Endothelial cell of umbilical vein (primary cell): ENCODE data around the gene ETV1. TPM values are rescaled to one million over a fixed set of nuclear protein-coding genes. Genes with fewer than 3 reads are reported as not detected.

ENCODE experiments used
- BruUV-seq: library from RNA; stranded (reverse); fragments of 400-500 nt; replicated peaks from 2 replicates; lab custom pipeline; 2021; lab: Mats Ljungman, UMichigan
- CTCF ChIA-PET: fragments of 300-600, 350-600 bp; sonication (Branson Sonifier 250); formaldehyde crosslinking; loops from one replicate; lab custom pipeline; 2021; ENCODE audit warnings: antibody characterized with exemption, inconsistent platforms; lab: Charles Lee
- POLR2A ChIA-PET: fragments of 300-600, 350-600 bp; sonication (Branson Sonifier 250); formaldehyde crosslinking; loops from one replicate; lab custom pipeline; 2021; ENCODE audit warnings: antibody characterized with exemption, inconsistent platforms; lab: Charles Lee
- DNase-seq: peaks from one replicate; pipeline ENCODE4 v3.0.0-alpha.2; 2011; ENCODE audit warnings: low read depth, low spot score
- FAIRE-seq: peaks from 2 replicates; lab custom pipeline; 2011; peaks lifted over from hg19 to GRCh38; lab: Jason Lieb, UNC
- H2AFZ ChIP-seq: 2 replicates; pipeline ENCODE4 v1.6.0; 2012; ENCODE audit warnings: low read depth, low read length, control low read depth, inconsistent platforms
- H3K27ac ChIP-seq: 2 replicates; pipeline ENCODE4 v1.5.1; 2011; ENCODE audit warnings: low read depth, mild to moderate bottlenecking, control low read depth, low read length, moderate library complexity; ENCODE audit not compliant: insufficient read depth
- H3K27me3 ChIP-seq, 2 experiments: 2 replicates each; pipeline versions ENCODE4 v1.6.0 to v1.6.1; 2011; ENCODE audit warnings: low read length in 2 of 2, mixed read lengths in 1 of 2; ENCODE audit not compliant: control insufficient read depth in 2 of 2, insufficient read depth in 2 of 2
- H3K36me3 ChIP-seq, 2 experiments: 2 replicates in 1 of 2; 3 replicates in 1 of 2; pipeline ENCODE4 v1.5.1; 2011; ENCODE audit warnings: low read length in 2 of 2, mild to moderate bottlenecking in 1 of 2, moderate library complexity in 1 of 2; ENCODE audit not compliant: control insufficient read depth in 2 of 2, insufficient read depth in 2 of 2; ENCODE audit errors: extremely low read depth in 1 of 2
- H3K4me1 ChIP-seq: 3 replicates; pipeline ENCODE4 v1.5.1; 2011; ENCODE audit warnings: mild to moderate bottlenecking, low read length; ENCODE audit not compliant: control insufficient read depth, insufficient read depth; ENCODE audit errors: extremely low read depth
- H3K4me2 ChIP-seq: 2 replicates; pipeline ENCODE4 v1.6.1; 2011; ENCODE audit warnings: low read length, control low read depth, mixed read lengths; ENCODE audit not compliant: insufficient read depth
- H3K4me3 ChIP-seq, 3 experiments: fragments of 200-600 bp in 1 of 3; sonication (generic), shearing (Covaris generic) in 1 of 3; replicated peaks in 1 of 3; 2 replicates each; pipeline ENCODE4 v1.5.1; 2011 to 2016; ENCODE audit warnings: control low read depth in 3 of 3, low read length in 3 of 3, mild to moderate bottlenecking in 2 of 3, inconsistent platforms in 1 of 3, low read depth in 1 of 3, moderate library complexity in 1 of 3; ENCODE audit not compliant: insufficient read depth in 1 of 3
- H3K79me2 ChIP-seq: 2 replicates; pipeline ENCODE4 v1.6.0; 2012; ENCODE audit warnings: low read length, inconsistent platforms; ENCODE audit not compliant: control insufficient read depth, insufficient read depth
- H3K9ac ChIP-seq: replicated peaks from 2 replicates; pipeline ENCODE3; 2011; ENCODE audit warnings: low read length, control low read depth; ENCODE audit not compliant: insufficient read depth; ENCODE audit errors: extremely low read depth
- H3K9me1 ChIP-seq: replicated peaks from 3 replicates; pipeline ENCODE4 v1.6.0; 2011; ENCODE audit warnings: mild to moderate bottlenecking, low read length; ENCODE audit not compliant: control insufficient read depth, insufficient read depth; ENCODE audit errors: extremely low read depth
- H3K9me3 ChIP-seq: replicated peaks from 2 replicates; pipeline ENCODE4 v1.5.1; 2012; ENCODE audit warnings: low read length, inconsistent platforms; ENCODE audit not compliant: control insufficient read depth, insufficient read depth
- H4K20me1 ChIP-seq: replicated peaks from 2 replicates; pipeline ENCODE3; 2011; ENCODE audit warnings: mild to moderate bottlenecking, low read length; ENCODE audit not compliant: control insufficient read depth, insufficient read depth; ENCODE audit errors: extremely low read depth
- EZH2 ChIP-seq: IDR thresholded peaks from 2 replicates; pipeline ENCODE4 v1.6.1; 2012; ENCODE audit warnings: borderline replicate concordance, low read depth, mild to moderate bottlenecking, moderate library complexity, low read length, inconsistent platforms; ENCODE audit not compliant: severe bottlenecking
- FOS ChIP-seq: IDR thresholded peaks from 2 replicates; pipeline ENCODE4 v1.6.1; 2011; ENCODE audit warnings: mild to moderate bottlenecking, low read length, moderate library complexity, borderline replicate concordance; ENCODE audit not compliant: insufficient read depth
- GATA2 ChIP-seq: IDR thresholded peaks from 2 replicates; pipeline ENCODE4 v1.7.0; 2011; ENCODE audit warnings: low read depth, mild to moderate bottlenecking, moderate library complexity, mixed read lengths, low read length; ENCODE audit not compliant: insufficient read length, insufficient read depth
- JUN ChIP-seq: IDR thresholded peaks from 2 replicates; pipeline ENCODE4 v1.6.1; 2011; ENCODE audit warnings: borderline replicate concordance, low read depth; ENCODE audit not compliant: insufficient read length, insufficient read depth
- MYC ChIP-seq: IDR thresholded peaks from one replicate; pipeline ENCODE4 v1.6.1; 2011; ENCODE audit warnings: mild to moderate bottlenecking, low read depth, low read length
- POLR2A ChIP-seq: IDR thresholded peaks from 2 replicates; pipeline ENCODE4 v1.6.1; 2012; ENCODE audit warnings: low read depth, mild to moderate bottlenecking, control low read depth, low read length
- POLR2AphosphoS5 ChIP-seq: IDR thresholded peaks from 2 replicates; pipeline ENCODE4 v1.6.1; 2012; ENCODE audit warnings: low read depth, mild to moderate bottlenecking, control low read depth, low read length, moderate library complexity; ENCODE audit not compliant: insufficient read depth
- dilution Hi-C: fragments of 300-500 bp; cut with MboI; formaldehyde crosslinking; loops from one replicate; pipeline ENCODE4 v1.15.0; 2019; ENCODE audit warnings: low sequenced_read_pairs; ENCODE audit not compliant: extremely low pct_ligation_motif_present
- intact Hi-C: fragments of 100-400 bp; cut with micrococcal nuclease; formaldehyde crosslinking; loops from one replicate; pipeline ENCODE4 v1.10.0; 2022
- polyA plus RNA-seq, 4 experiments: library from polyadenylated mRNA; depleted of rRNA in 3 of 4; stranded (reverse) in 3 of 4; unstranded in 1 of 4; fragments of >200 nt; gene quantifications; 2 replicates each; pipeline versions ENCODE4 v1.2.1 to v1.2.3, GENCODE V29; 2011 to 2012; ENCODE audit warnings: missing spikeins in 1 of 4
- total RNA-seq: library from RNA; stranded (reverse); gene quantifications from 2 replicates; pipeline ENCODE4 v1.2.3, GENCODE V29; 2021
- TF ChIP-seq, protein P1 (sequence below): IDR thresholded peaks from 2 replicates; pipeline ENCODE4 v1.6.1; 2011; ENCODE audit not compliant: insufficient read depth, insufficient read length
- TF ChIP-seq, protein P2 (sequence below), 2 donors: IDR thresholded peaks; 1 replicate in 1 of 2; 2 replicates in 1 of 2; pipeline ENCODE4 v1.5.1; 2011; ENCODE audit warnings: low read length in 2 of 2, mild to moderate bottlenecking in 2 of 2, moderate library complexity in 2 of 2, control low read depth in 1 of 2, inconsistent platforms in 1 of 2, low read depth in 1 of 2; ENCODE audit not compliant: insufficient read depth in 1 of 2; ENCODE audit errors: extremely low read depth in 1 of 2

ETV1 gene
- total and polyA plus RNA-seq, 2 donors (not counting 3 experiments of a cell fraction or from before 2014, with no cell fraction given) = 8.4 to 16.6 TPM

DNA sequence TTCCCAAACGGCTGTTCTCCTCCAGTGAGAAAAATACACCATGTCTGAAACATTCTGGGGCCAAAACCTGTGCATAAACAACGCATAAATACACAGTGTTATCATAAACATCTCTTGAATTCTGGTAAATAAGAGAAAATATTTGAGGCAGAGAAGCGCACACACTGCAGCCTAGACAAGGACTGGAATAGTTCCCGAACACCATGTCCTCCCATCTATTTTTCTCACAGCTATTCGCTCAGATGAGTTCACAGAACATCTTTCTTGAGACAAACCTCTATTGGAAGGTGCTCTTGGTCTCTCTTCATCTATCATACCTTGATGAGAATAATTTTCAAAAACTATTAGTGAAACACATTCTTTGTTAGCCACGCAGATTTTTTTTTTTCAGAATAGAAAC lies 24.4 kb downstream of the ETV1 start:
- intact Hi-C loops = no loop called here

More for the DNA sequence above, 24.4 kb downstream of the ETV1 start:
- Histone ChIP-seq H3K9me3 (no peaks in the 10 kb centered on the region), H3K4me3 (no peak overlapping the region), H3K9ac (no peak overlapping the region), H3K4me1 (no peaks in the 10 kb centered on the region), H3K27me3 (no peaks in the 10 kb centered on the region), H3K27ac (no peak overlapping the region), H4K20me1 (no peaks in the 10 kb centered on the region), H3K9me1 (no peaks in the 10 kb centered on the region), H2AFZ (no peak overlapping the region), H3K79me2 (no peaks in the 10 kb centered on the region), H3K4me2 (no peak overlapping the region), H3K36me3 (no peaks in the 10 kb centered on the region)
- DNase-seq (no peak), FAIRE-seq (no peak)
- ChIA-PET POLR2A (no interaction called here), CTCF (interaction anchor here (1.0 to 2.0 kb wide), 2 partner anchors 15 to 24 kb away, joined by 4 to 6 read pairs; partner anchors contain the start of gene ETV1)
- no TSS peak for BruUV-seq
- dilution Hi-C loops = no loop called here
- no peak for TF ChIP-seq EZH2
- TF ChIP-seq JUN = no peak
- TF ChIP-seq MYC = no peak
- TF ChIP-seq POLR2AphosphoS5 = no peak
- TF ChIP-seq, protein P1, sequence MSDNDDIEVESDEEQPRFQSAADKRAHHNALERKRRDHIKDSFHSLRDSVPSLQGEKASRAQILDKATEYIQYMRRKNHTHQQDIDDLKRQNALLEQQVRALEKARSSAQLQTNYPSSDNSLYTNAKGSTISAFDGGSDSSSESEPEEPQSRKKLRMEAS = no peak
- TF ChIP-seq GATA2 = no peak
- TF ChIP-seq FOS = no peak
- TF ChIP-seq, protein P2, sequence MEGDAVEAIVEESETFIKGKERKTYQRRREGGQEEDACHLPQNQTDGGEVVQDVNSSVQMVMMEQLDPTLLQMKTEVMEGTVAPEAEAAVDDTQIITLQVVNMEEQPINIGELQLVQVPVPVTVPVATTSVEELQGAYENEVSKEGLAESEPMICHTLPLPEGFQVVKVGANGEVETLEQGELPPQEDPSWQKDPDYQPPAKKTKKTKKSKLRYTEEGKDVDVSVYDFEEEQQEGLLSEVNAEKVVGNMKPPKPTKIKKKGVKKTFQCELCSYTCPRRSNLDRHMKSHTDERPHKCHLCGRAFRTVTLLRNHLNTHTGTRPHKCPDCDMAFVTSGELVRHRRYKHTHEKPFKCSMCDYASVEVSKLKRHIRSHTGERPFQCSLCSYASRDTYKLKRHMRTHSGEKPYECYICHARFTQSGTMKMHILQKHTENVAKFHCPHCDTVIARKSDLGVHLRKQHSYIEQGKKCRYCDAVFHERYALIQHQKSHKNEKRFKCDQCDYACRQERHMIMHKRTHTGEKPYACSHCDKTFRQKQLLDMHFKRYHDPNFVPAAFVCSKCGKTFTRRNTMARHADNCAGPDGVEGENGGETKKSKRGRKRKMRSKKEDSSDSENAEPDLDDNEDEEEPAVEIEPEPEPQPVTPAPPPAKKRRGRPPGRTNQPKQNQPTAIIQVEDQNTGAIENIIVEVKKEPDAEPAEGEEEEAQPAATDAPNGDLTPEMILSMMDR (IDR thresholded peaks at IDR 0.05; ENCODE audit: extremely low read depth in 1 of 2, insufficient read depth in 1 of 2, low read depth in 1 of 2, low read length in 2 of 2) = no peak
- no peak for TF ChIP-seq POLR2A
